DOHH2 (cell line): ENCODE results near the gene SLC6A9.

Source experiments
- CTCF ChIP-seq: fragments of 200-600 bp; sonication (generic); IDR thresholded peaks from one replicate; pipeline ENCODE4 v1.5.1; 2014; ENCODE audit warnings: antibody characterized with exemption, mild to moderate bottlenecking, low read depth, low read length; ENCODE audit not compliant: poor library complexity, severe bottlenecking
- EZH2phosphoT487 ChIP-seq: fragments of 200-600 bp; sonication (generic); IDR thresholded peaks from 2 replicates; pipeline ENCODE4 v1.6.1; 2017; ENCODE audit warnings: borderline replicate concordance, mild to moderate bottlenecking, antibody characterized with exemption, low read length, moderate library complexity, mixed read lengths

DNA sequence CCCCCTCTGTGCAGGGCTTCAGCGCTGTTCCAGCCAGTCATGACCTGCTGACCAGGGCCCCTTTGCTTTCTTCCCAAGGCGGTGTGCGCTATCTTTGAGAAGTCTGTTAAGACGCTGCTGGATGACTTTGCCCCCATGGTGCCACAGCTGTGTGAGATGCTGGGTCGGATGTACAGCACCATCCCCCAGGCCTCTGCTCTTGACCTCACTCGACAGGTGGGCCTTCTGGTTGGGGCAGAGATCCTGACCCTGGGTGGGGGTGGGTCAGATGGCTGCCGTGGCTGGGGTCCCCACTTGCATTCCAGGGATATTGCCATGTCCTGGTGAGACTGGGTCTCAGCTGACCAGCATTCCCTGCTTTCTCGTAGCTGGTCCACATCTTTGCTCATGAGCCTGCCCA, 70.5 kb downstream of the SLC6A9 start:
- TF ChIP-seq CTCF = no peak
- TF ChIP-seq EZH2phosphoT487 = no peak
